Panc1 (cell line): ENCODE measurements around the gene SPTBN1. TPM values are rescaled to one million over a fixed set of nuclear protein-coding genes. Genes with fewer than 3 reads are reported as not detected.

Source experiments
- ATAC-seq: fragments of 200-7000 bp; cut with Tn5 transposase; 2 replicates; pipeline ENCODE4 v1.9.1; 2020; ENCODE audit warnings: mild to moderate bottlenecking, moderate library complexity
- BruUV-seq: library from RNA; stranded (reverse); fragments of 400-500 nt; replicated peaks from 2 replicates; lab custom pipeline; 2021; lab: Mats Ljungman, UMichigan
- CTCF ChIA-PET: fragments of 300-600 bp; sonication (Branson Sonifier 250); formaldehyde crosslinking; loops from one replicate; lab custom pipeline; 2022; ENCODE audit warnings: antibody characterized with exemption; lab: Charles Lee
- POLR2A ChIA-PET: fragments of 300-600 bp; sonication (Branson Sonifier 250); formaldehyde crosslinking; loops from one replicate; lab custom pipeline; 2022; ENCODE audit warnings: antibody characterized with exemption; lab: Charles Lee
- DNase-seq: peaks from one replicate; pipeline ENCODE4 v3.0.0-alpha.2; 2010; ENCODE audit warnings: low read depth, low spot score
- H3K27ac ChIP-seq: 2 replicates; pipeline ENCODE4 v1.5.1; 2011; ENCODE audit warnings: mild to moderate bottlenecking, low read length, inconsistent platforms
- H3K27me3 ChIP-seq: fragments of 200-500 bp; sonication (Bioruptor generic); 2 replicates; pipeline ENCODE4 v1.6.0; 2014; ENCODE audit warnings: low read length, inconsistent platforms; ENCODE audit not compliant: control insufficient read depth, insufficient read depth
- H3K36me3 ChIP-seq: fragments of 200-500 bp; sonication (Bioruptor generic); 2 replicates; pipeline ENCODE4 v1.5.1; 2014; ENCODE audit warnings: inconsistent platforms, mild to moderate bottlenecking, low read length, moderate library complexity; ENCODE audit not compliant: control insufficient read depth, insufficient read depth
- H3K4me1 ChIP-seq: 2 replicates; pipeline ENCODE4 v1.5.1; 2011; ENCODE audit warnings: inconsistent platforms, mild to moderate bottlenecking, low read length, moderate library complexity; ENCODE audit not compliant: control insufficient read depth, insufficient read depth
- H3K4me3 ChIP-seq, 2 experiments: 2 replicates each; pipeline ENCODE4 v1.5.1; 2011 to 2012; ENCODE audit warnings: low read depth in 2 of 2, low read length in 2 of 2, mild to moderate bottlenecking in 2 of 2, inconsistent platforms in 1 of 2, moderate library complexity in 1 of 2
- H3K9me3 ChIP-seq: fragments of 200-500 bp; sonication (Bioruptor generic); 2 replicates; pipeline ENCODE4 v1.5.1; 2014; ENCODE audit warnings: low read depth, mild to moderate bottlenecking, inconsistent platforms, low read length, moderate library complexity; ENCODE audit not compliant: control insufficient read depth, insufficient read depth
- POLR2AphosphoS5 ChIP-seq: IDR thresholded peaks from 2 replicates; pipeline ENCODE4 v1.6.1; 2012; ENCODE audit warnings: mild to moderate bottlenecking, low read depth, low read length, moderate library complexity
- SIN3A ChIP-seq: IDR thresholded peaks from 2 replicates; pipeline ENCODE4 v1.6.1; 2012; ENCODE audit warnings: low read depth, mild to moderate bottlenecking, low read length, moderate library complexity, borderline replicate concordance; ENCODE audit not compliant: insufficient read depth
- TCF7L2 ChIP-seq: IDR thresholded peaks from 2 replicates; pipeline ENCODE4 v1.6.1; 2011; ENCODE audit warnings: mild to moderate bottlenecking, low read depth, low read length, inconsistent platforms
- in situ Hi-C: cut with HindIII; loops from 2 replicates; pipeline ENCODE4 v1.10.0; 2016; ENCODE audit warnings: low sequenced_read_pairs, low pct_unique_long_range_greater_than_20kb
- intact Hi-C: fragments of 100-400 bp; cut with micrococcal nuclease; formaldehyde crosslinking; loops from one replicate; pipeline ENCODE4 v1.10.0; 2022; ENCODE audit not compliant: unreplicated experiment
- total RNA-seq: library from RNA; stranded (reverse); gene quantifications from one replicate; pipeline ENCODE4 v1.2.1, GENCODE V29; 2021; ENCODE audit not compliant: unreplicated experiment
- TF ChIP-seq, protein P1 (sequence below), 2 experiments: IDR thresholded peaks; 2 replicates each; pipeline ENCODE4 v1.6.1; 2011 to 2012; ENCODE audit warnings: low read depth in 2 of 2, control low read depth in 1 of 2, low read length in 1 of 2, mild to moderate bottlenecking in 1 of 2, moderate library complexity in 1 of 2; ENCODE audit not compliant: insufficient read depth in 1 of 2
- TF ChIP-seq, protein P2 (sequence below): fragments of 450-650 bp; IDR thresholded peaks from 2 replicates; pipeline ENCODE4 v1.5.1; 2017; ENCODE audit warnings: mild to moderate bottlenecking

The SPTBN1 gene
- total RNA-seq, 1 experiment from 2014 or later: 169 TPM

DNA sequence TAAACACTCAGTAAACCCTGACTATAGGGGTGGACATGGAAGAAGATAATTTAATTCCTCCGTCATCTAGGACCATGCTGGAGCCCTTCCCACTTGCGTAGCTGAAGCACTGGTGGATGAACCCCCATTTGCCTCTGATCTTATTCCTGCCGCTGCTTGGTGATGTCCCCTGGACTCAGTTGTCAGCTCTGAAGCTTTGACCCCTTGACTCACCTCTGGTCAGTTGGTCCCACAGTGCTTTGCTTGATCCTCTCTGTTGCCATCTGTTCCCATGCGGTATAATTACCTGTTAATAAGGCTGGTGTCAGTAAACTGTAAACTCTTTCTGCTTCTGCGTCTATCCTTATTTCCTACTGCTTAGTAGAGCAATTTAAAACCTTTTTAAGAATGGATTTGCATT is 126.9 kb downstream of the SPTBN1 start:
- H3K4me1 ChIP-seq: peaks cover 53% of the 10 kb centered on the region
- no TSS peak for BruUV-seq
- CTCF ChIA-PET: no interaction called here

DNA sequence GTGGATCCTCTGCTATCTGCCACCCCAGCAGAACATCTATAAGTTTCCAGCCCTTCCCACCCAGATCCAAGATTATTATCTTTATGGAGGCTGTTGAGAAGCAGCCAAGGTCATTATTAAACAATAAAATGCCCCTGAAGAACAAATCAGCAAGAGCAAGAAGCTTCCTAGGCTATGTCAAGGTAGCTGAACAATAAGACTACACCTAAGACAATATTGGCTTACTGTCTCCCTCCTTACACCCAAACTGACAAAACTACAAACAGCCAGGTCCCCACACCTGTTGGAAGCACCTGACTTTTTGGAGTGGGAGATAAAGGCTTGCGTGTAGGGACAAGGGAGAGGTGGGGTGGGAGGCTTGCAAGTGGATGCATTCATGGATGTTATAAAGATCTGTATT is 128.5 kb downstream of the SPTBN1 start:
- Histone ChIP-seq H3K4me1 (peaks cover 51% of the 10 kb centered on the region), H3K27me3 (no peaks in the 10 kb centered on the region), H3K4me3 (no peak overlapping the region), H3K36me3 (no peaks in the 10 kb centered on the region), H3K27ac (no peak overlapping the region), H3K9me3 (no peaks in the 10 kb centered on the region)
- intact Hi-C loops: no loop called here
- TF ChIP-seq SIN3A (no peak), POLR2AphosphoS5 (no peak), TCF7L2 (no peak)
- TF ChIP-seq, protein P1, sequence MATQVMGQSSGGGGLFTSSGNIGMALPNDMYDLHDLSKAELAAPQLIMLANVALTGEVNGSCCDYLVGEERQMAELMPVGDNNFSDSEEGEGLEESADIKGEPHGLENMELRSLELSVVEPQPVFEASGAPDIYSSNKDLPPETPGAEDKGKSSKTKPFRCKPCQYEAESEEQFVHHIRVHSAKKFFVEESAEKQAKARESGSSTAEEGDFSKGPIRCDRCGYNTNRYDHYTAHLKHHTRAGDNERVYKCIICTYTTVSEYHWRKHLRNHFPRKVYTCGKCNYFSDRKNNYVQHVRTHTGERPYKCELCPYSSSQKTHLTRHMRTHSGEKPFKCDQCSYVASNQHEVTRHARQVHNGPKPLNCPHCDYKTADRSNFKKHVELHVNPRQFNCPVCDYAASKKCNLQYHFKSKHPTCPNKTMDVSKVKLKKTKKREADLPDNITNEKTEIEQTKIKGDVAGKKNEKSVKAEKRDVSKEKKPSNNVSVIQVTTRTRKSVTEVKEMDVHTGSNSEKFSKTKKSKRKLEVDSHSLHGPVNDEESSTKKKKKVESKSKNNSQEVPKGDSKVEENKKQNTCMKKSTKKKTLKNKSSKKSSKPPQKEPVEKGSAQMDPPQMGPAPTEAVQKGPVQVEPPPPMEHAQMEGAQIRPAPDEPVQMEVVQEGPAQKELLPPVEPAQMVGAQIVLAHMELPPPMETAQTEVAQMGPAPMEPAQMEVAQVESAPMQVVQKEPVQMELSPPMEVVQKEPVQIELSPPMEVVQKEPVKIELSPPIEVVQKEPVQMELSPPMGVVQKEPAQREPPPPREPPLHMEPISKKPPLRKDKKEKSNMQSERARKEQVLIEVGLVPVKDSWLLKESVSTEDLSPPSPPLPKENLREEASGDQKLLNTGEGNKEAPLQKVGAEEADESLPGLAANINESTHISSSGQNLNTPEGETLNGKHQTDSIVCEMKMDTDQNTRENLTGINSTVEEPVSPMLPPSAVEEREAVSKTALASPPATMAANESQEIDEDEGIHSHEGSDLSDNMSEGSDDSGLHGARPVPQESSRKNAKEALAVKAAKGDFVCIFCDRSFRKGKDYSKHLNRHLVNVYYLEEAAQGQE (IDR thresholded peaks at IDR 0.05; ENCODE audit: insufficient read depth in 1 of 2, low read depth in 2 of 2, low read length in 1 of 2): no peak
- TF ChIP-seq, protein P2, sequence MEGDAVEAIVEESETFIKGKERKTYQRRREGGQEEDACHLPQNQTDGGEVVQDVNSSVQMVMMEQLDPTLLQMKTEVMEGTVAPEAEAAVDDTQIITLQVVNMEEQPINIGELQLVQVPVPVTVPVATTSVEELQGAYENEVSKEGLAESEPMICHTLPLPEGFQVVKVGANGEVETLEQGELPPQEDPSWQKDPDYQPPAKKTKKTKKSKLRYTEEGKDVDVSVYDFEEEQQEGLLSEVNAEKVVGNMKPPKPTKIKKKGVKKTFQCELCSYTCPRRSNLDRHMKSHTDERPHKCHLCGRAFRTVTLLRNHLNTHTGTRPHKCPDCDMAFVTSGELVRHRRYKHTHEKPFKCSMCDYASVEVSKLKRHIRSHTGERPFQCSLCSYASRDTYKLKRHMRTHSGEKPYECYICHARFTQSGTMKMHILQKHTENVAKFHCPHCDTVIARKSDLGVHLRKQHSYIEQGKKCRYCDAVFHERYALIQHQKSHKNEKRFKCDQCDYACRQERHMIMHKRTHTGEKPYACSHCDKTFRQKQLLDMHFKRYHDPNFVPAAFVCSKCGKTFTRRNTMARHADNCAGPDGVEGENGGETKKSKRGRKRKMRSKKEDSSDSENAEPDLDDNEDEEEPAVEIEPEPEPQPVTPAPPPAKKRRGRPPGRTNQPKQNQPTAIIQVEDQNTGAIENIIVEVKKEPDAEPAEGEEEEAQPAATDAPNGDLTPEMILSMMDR: no peak
- POLR2A ChIA-PET: no interaction called here
- no TSS peak for BruUV-seq
- ATAC-seq (no peak), DNase-seq (no peak)
- in situ Hi-C loops: no loop called here
- CTCF ChIA-PET: no interaction called here

More for the DNA sequence above, 126.9 kb downstream of the SPTBN1 start:
- no peak for DNase-seq
- H3K27me3 ChIP-seq: no peaks in the 10 kb centered on the region
- POLR2A ChIA-PET: no interaction called here
- TF ChIP-seq TCF7L2: no peak
- TF ChIP-seq, protein P1 (IDR thresholded peaks at IDR 0.05; ENCODE audit: insufficient read depth in 1 of 2, low read depth in 2 of 2, low read length in 1 of 2): no peak
- TF ChIP-seq, protein P2: no peak
- TF ChIP-seq POLR2AphosphoS5: no peak
- TF ChIP-seq SIN3A: no peak
- no peak for ATAC-seq
- H3K27ac ChIP-seq: 0 out of 2 replicates have a peak overlapping the region, but pooled peaks have one; percentile 29
- in situ Hi-C loops (no loop called here), intact Hi-C loops (no loop called here)
- H3K4me3 ChIP-seq: no peak overlapping the region
- H3K36me3 ChIP-seq: no peaks in the 10 kb centered on the region
- no peaks in the 10 kb centered on the region for H3K9me3 ChIP-seq
